HepG2 (cell line): ENCODE data around the gene SEC23IP. TPM values are rescaled to one million over a fixed set of nuclear protein-coding genes. Genes with fewer than 3 reads are reported as not detected.

Source experiments
- ATAC-seq: fragments of 200-7000 bp; cut with Tn5 transposase; 3 replicates; pipeline ENCODE4 v1.9.1; 2020; ENCODE audit warnings: mild to moderate bottlenecking, moderate library complexity
- BruUV-seq: library from RNA; stranded (reverse); fragments of 400-500 nt; replicated peaks from 2 replicates; lab custom pipeline; 2021; lab: Mats Ljungman, UMichigan
- CTCF ChIA-PET: fragments of 300-600 bp; formaldehyde crosslinking; extraction: SDS; loops from one replicate; lab custom pipeline; 2021; ENCODE audit warnings: low total read pairs, inconsistent platforms, low intra/inter-chr PET ratio; lab: Yijun Ruan, JAX
- POLR2A ChIA-PET: fragments of 350-600 bp; sonication (Branson Sonifier 250); formaldehyde crosslinking; loops from one replicate; lab custom pipeline; 2020; ENCODE audit warnings: antibody characterized with exemption, inconsistent platforms; lab: Yijun Ruan, JAX
- DNase-seq: peaks from one replicate; pipeline ENCODE4 v3.0.0-alpha.2; 2015; ENCODE audit warnings: low spot score
- FAIRE-seq: peaks from 3 replicates; lab custom pipeline; 2011; peaks lifted over from hg19 to GRCh38; lab: Jason Lieb, UNC
- H2AFZ ChIP-seq: one replicate; pipeline ENCODE4 v1.6.1; 2011; ENCODE audit warnings: low read length, inconsistent platforms
- H3K27ac ChIP-seq: fragments of 300-600 bp; 3 replicates; pipeline ENCODE4 v1.8.0; 2011; ENCODE audit warnings: mixed run types, mild to moderate bottlenecking, mixed read lengths, low read length, inconsistent platforms; ENCODE audit not compliant: insufficient read depth; ENCODE audit errors: extremely low read length
- H3K27me3 ChIP-seq, 2 experiments: fragments of 200-600 bp in 1 of 2; 2 replicates in 1 of 2; 3 replicates in 1 of 2; pipeline versions ENCODE4 v1.6.0 to v1.8.0; 2011; ENCODE audit warnings: low read length in 2 of 2, mild to moderate bottlenecking in 2 of 2, moderate library complexity in 2 of 2, inconsistent platforms in 1 of 2; ENCODE audit not compliant: insufficient read depth in 2 of 2, control insufficient read depth in 1 of 2
- H3K36me3 ChIP-seq, 2 experiments: fragments of 200-600 bp in 1 of 2; replicated peaks in 1 of 2; 2 replicates in 1 of 2; 3 replicates in 1 of 2; pipeline versions ENCODE4 v1.5.1 to v1.8.0; 2011; ENCODE audit warnings: low read length in 2 of 2, inconsistent platforms in 1 of 2; ENCODE audit not compliant: insufficient read depth in 2 of 2, control insufficient read depth in 1 of 2
- H3K4me1 ChIP-seq: 2 replicates; pipeline ENCODE4 v1.5.1; 2012; ENCODE audit warnings: low read length, inconsistent platforms; ENCODE audit not compliant: insufficient read depth
- H3K4me2 ChIP-seq: 2 replicates; pipeline ENCODE4 v1.6.0; 2011; ENCODE audit warnings: low read depth, low read length, inconsistent platforms
- H3K4me3 ChIP-seq, 3 experiments: fragments of 200-600 bp in 1 of 3; sonication (generic), shearing (Covaris generic) in 1 of 3; replicated peaks in 1 of 3; 2 replicates each; pipeline ENCODE4 v1.5.1; 2011 to 2016; ENCODE audit warnings: low read length in 3 of 3, inconsistent platforms in 2 of 3, low read depth in 2 of 3, mild to moderate bottlenecking in 2 of 3, control low read depth in 1 of 3, mixed read lengths in 1 of 3; ENCODE audit not compliant: insufficient read depth in 1 of 3
- H3K79me2 ChIP-seq: one replicate; pipeline ENCODE4 v1.6.1; 2011; ENCODE audit warnings: low read length, inconsistent platforms; ENCODE audit not compliant: insufficient read depth
- H3K9ac ChIP-seq: 2 replicates; pipeline ENCODE4 v1.6.0; 2011; ENCODE audit warnings: mild to moderate bottlenecking, low read depth, low read length, inconsistent platforms; ENCODE audit not compliant: insufficient read depth
- H3K9me3 ChIP-seq: 2 replicates; pipeline ENCODE4 v1.5.1; 2012; ENCODE audit warnings: mild to moderate bottlenecking, low read length
- H4K20me1 ChIP-seq: 2 replicates; pipeline ENCODE4 v1.6.0; 2011; ENCODE audit warnings: inconsistent platforms, mild to moderate bottlenecking, low read length, moderate library complexity; ENCODE audit not compliant: insufficient read depth
- CENPT ChIP-seq: sonication (generic); formaldehyde crosslinking; IDR thresholded peaks from 2 replicates; pipeline ENCODE4 v1.8.0; 2022; ENCODE audit warnings: low read depth, mild to moderate bottlenecking, moderate library complexity, missing genetic modification reagents
- FOXA3 ChIP-seq: IDR thresholded peaks from 2 replicates; pipeline ENCODE4 v1.6.1; 2016; ENCODE audit warnings: missing genetic modification reagents, missing compliant biosample characterization
- FOXC1 ChIP-seq: sonication (generic); formaldehyde crosslinking; IDR thresholded peaks from 2 replicates; pipeline ENCODE4 v1.8.0; 2022; ENCODE audit warnings: mild to moderate bottlenecking, missing genetic modification reagents, borderline replicate concordance
- MBNL3 ChIP-seq: fragments of 250-450 bp; sonication (Bioruptor Pico); conservative IDR thresholded peaks from 2 replicates; pipeline ENCODE4 v1.8.0; 2022; ENCODE audit warnings: mild to moderate bottlenecking, inconsistent platforms
- NR2F1 ChIP-seq, 2 experiments: fragments of 450-650 bp in 1 of 2; formaldehyde crosslinking in 1 of 2; IDR thresholded peaks; 2 replicates each; pipeline versions ENCODE4 v1.5.0 to v1.6.1; 2016 to 2020; ENCODE audit warnings: mild to moderate bottlenecking in 1 of 2, missing compliant biosample characterization in 1 of 2, missing genetic modification reagents in 1 of 2, moderate library complexity in 1 of 2
- PHF20 ChIP-seq: sonication (generic); formaldehyde crosslinking; IDR thresholded peaks from 2 replicates; pipeline ENCODE4 v1.5.0; 2020; ENCODE audit warnings: mild to moderate bottlenecking, missing genetic modification reagents
- SRSF9 ChIP-seq: fragments of 200-400 bp; formaldehyde crosslinking; IDR thresholded peaks from 2 replicates; pipeline ENCODE4 v1.6.1; 2018; ENCODE audit warnings: borderline replicate concordance, mild to moderate bottlenecking, low read depth, low read length; ENCODE audit not compliant: insufficient read depth, poor library complexity, severe bottlenecking
- ZBTB1 ChIP-seq: sonication (generic); formaldehyde crosslinking; IDR thresholded peaks from 2 replicates; pipeline ENCODE4 v1.4.0; 2020; ENCODE audit warnings: missing genetic modification reagents, borderline replicate concordance
- ZNF207 ChIP-seq: fragments of 450-650 bp; IDR thresholded peaks from 2 replicates; pipeline ENCODE4 v1.6.1; 2016; ENCODE audit warnings: antibody characterized with exemption, borderline replicate concordance
- ZNF24 ChIP-seq: fragments of 450-650 bp; IDR thresholded peaks from 2 replicates; pipeline ENCODE4 v1.6.1; 2017; ENCODE audit warnings: antibody characterized with exemption, mild to moderate bottlenecking
- ZNF264 ChIP-seq: sonication (generic); formaldehyde crosslinking; IDR thresholded peaks from 2 replicates; pipeline ENCODE4 v1.4.0; 2020; ENCODE audit warnings: missing genetic modification reagents
- ZNF558 ChIP-seq: sonication (generic); formaldehyde crosslinking; IDR thresholded peaks from 2 replicates; pipeline ENCODE4 v1.9.0; 2022; ENCODE audit warnings: mild to moderate bottlenecking, missing genetic modification reagents, borderline replicate concordance
- ZNF772 ChIP-seq: sonication (generic); formaldehyde crosslinking; IDR thresholded peaks from 2 replicates; pipeline ENCODE4 v1.5.0; 2020; ENCODE audit warnings: mild to moderate bottlenecking, missing genetic modification reagents
- WGBS: methylation state at CpG from one replicate; pipeline ENCODE4 v1.1.6; 2017; ENCODE audit warnings: low lambda C conversion rate; 5-methylcytosine and 5-hydroxymethylcytosine counted together
- in situ Hi-C: cut with HindIII; loops from 2 replicates; pipeline ENCODE4 v1.10.0; 2017; ENCODE audit warnings: low pct_unique_long_range_greater_than_20kb; ENCODE audit not compliant: extremely low pct_ligation_motif_present
- intact Hi-C: fragments of 100-400 bp; cut with micrococcal nuclease; formaldehyde crosslinking; loops from one replicate; pipeline ENCODE4 v1.10.0; 2022; ENCODE audit not compliant: unreplicated experiment
- polyA plus RNA-seq, 8 experiments: library from polyadenylated mRNA; depleted of rRNA in 3 of 8; stranded (reverse) in 7 of 8; unstranded in 1 of 8; fragments of >200 nt; fragmentation: Illumina TruSeq in 4 of 8; extraction: Trizol in 4 of 8; gene quantifications; 2 replicates each; pipeline versions ENCODE4 v1.2.1 to v1.2.3, GENCODE V29; 2011 to 2016; ENCODE audit warnings: low read depth in 4 of 8, missing spikeins in 1 of 8, mixed read lengths in 1 of 8; ENCODE audit not compliant: insufficient read depth in 1 of 8
- total RNA-seq, 5 experiments: library from RNA; depleted of rRNA; stranded (reverse); fragments of >200 nt; fragmentation: Illumina TruSeq; extraction: Trizol; gene quantifications; 2 replicates each; pipeline ENCODE4 v1.2.3, GENCODE V29; 2016; ENCODE audit warnings: low read depth in 1 of 5

Gene SEC23IP
- total and polyA plus RNA-seq, 2 of the 13 experiments (the other 11 are each of a cell fraction or from before 2014, with no cell fraction given) = 32.3 to 57.7 TPM

GRCh38 chr10:119942973-119943372 lies 50.4 kb downstream of the SEC23IP start:
- 100% methylated on average over 2 of the region's 2 CpGs for WGBS
- no peak overlapping the region for H3K27ac ChIP-seq
- in situ Hi-C loops = no loop called here
- ChIA-PET CTCF (no interaction called here), POLR2A (no interaction called here)
- H3K9ac ChIP-seq = no peak overlapping the region
- no peaks in the 10 kb centered on the region for H3K9me3 ChIP-seq
- H3K4me1 ChIP-seq = no peaks in the 10 kb centered on the region
- DNase-seq (no peak), ATAC-seq (no peak), FAIRE-seq (no peak)
- H3K4me2 ChIP-seq = no peak overlapping the region
- TF ChIP-seq ZNF207 = no peak
- TF ChIP-seq CENPT (CRISPR knock-in tag) = no peak
- no peak for TF ChIP-seq ZNF264 (CRISPR knock-in tag)
- TF ChIP-seq ZBTB1 = no peak
- no peak for TF ChIP-seq FOXC1 (CRISPR knock-in tag)
- TF ChIP-seq ZNF24 = no peak
- TF ChIP-seq SRSF9 = no peak
- TF ChIP-seq ZNF772 (CRISPR knock-in tag) = no peak
- TF ChIP-seq MBNL3 (CRISPR knock-in tag) = no peak
- TF ChIP-seq PHF20 = no peak
- no peak for TF ChIP-seq FOXA3 (CRISPR knock-in tag)
- no peak for TF ChIP-seq NR2F1 (CRISPR knock-in tag; IDR thresholded peaks at IDR 0.05)
- no peak for TF ChIP-seq ZNF558 (CRISPR knock-in tag)
- H2AFZ ChIP-seq = no peak overlapping the region
- H3K27me3 ChIP-seq = no peaks in the 10 kb centered on the region
- no peaks in the 10 kb centered on the region for H4K20me1 ChIP-seq
- BruUV-seq = no TSS peak
- intact Hi-C loops = no loop called here
- no peak overlapping the region for H3K4me3 ChIP-seq
- H3K36me3 ChIP-seq = peaks cover 13 to 46% of the 10 kb centered on the region in 2 experiments
- H3K79me2 ChIP-seq = no peaks in the 10 kb centered on the region
